ENCODE measurements around the gene VASN.

- no peak for TF ChIP-seq YY1 (IDR thresholded peaks at IDR 0.05; ENCODE audit: insufficient read depth, insufficient read length)
- no peak for TF ChIP-seq SUZ12 (IDR thresholded peaks at IDR 0.05; ENCODE audit: extremely low read depth, insufficient read depth, insufficient read length)
- TF ChIP-seq ZNF274 (IDR thresholded peaks at IDR 0.05; ENCODE audit: low read depth, low read length): no peak
Observed at GRCh38 chr16:4353675-4354074, 18.0 kb upstream of the VASN start.
